ENCODE results near the gene CNTN1. TPM values are rescaled to one million over a fixed set of nuclear protein-coding genes. Genes with fewer than 3 reads are reported as not detected.

Gene CNTN1
- total and polyA plus RNA-seq, 7 donors: 0.10 to 1.4 (median 0.23) TPM

DNA sequence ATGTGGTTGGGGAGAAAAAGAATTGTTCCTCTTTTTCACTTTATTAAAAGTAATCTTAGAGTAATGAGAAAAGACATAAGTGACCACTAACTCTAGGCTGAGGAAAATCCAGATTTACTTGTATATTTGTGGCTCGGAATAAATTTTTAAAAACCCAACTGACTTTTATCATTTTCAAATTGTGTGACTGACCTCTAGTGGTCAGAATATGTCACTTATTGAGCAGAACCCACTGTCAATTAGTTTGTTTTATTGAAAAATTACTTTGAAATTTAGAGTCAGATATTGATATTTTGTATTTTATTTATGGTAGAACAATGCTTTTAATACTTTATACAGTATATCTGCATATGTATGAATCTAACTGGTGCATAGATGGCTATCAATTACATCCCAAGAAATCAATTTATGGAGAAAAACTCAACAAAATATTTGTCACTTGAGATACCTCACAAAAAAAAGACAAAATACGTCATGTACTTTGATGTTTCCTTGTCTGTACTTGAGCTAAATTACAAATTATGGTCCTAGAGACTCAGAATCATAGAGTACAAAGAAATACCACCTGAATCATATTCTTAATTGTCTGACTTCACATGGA, 229.4 kb downstream of the CNTN1 start:
- WGBS, 3 donors: 18 to 19% (median 19%) methylated on average over 2 of the region's 2 CpGs
- H3K4me3 ChIP-seq: no peak overlapping the region
- H3K9me3 ChIP-seq: no peaks in the 10 kb centered on the region
- H3K27ac ChIP-seq: no peak overlapping the region
- ATAC-seq (no peak), DNase-seq (no peak)
- H3K4me1 ChIP-seq: no peaks in the 10 kb centered on the region
- intact Hi-C loops (cut with DNase I): loop anchor here in 1 of 2 donors (5.0 kb wide), 1 partner anchor 299 kb away; no protein-coding TSS in a partner anchor
- H3K36me3 ChIP-seq (ENCODE audit: insufficient read depth in 1 of 2, low read depth in 1 of 2): no peaks in the 10 kb centered on the region
- TF ChIP-seq, protein P1, sequence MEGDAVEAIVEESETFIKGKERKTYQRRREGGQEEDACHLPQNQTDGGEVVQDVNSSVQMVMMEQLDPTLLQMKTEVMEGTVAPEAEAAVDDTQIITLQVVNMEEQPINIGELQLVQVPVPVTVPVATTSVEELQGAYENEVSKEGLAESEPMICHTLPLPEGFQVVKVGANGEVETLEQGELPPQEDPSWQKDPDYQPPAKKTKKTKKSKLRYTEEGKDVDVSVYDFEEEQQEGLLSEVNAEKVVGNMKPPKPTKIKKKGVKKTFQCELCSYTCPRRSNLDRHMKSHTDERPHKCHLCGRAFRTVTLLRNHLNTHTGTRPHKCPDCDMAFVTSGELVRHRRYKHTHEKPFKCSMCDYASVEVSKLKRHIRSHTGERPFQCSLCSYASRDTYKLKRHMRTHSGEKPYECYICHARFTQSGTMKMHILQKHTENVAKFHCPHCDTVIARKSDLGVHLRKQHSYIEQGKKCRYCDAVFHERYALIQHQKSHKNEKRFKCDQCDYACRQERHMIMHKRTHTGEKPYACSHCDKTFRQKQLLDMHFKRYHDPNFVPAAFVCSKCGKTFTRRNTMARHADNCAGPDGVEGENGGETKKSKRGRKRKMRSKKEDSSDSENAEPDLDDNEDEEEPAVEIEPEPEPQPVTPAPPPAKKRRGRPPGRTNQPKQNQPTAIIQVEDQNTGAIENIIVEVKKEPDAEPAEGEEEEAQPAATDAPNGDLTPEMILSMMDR (IDR thresholded peaks at IDR 0.05): peak; percentile 45
- H3K27me3 ChIP-seq (ENCODE audit: insufficient read depth in 3 of 3, low read length in 2 of 3): peaks cover 0 to 2% (median 0%) of the 10 kb centered on the region in 3 donors

DNA sequence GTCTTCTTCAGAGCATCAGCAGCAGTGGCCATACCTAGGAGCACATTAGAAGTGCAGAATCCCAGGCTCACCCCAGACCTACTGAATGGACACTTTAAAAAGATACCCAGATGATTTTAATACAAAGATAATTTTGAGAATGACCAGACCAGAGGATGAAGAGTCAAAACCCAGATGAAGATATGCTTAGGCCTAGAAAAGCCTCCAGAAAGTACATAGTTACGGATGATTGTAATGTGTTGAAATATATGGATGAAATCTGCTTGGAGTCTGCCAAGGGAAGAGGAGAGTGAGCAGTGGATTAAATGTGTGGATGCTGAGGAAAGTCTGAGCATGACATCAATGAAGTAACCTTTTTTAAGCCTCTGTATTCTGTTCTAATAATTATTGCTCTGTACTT, 245.7 kb downstream of the CNTN1 start:
- TF ChIP-seq, protein P1 (IDR thresholded peaks at IDR 0.05): no peak
- Histone ChIP-seq H3K9me3 (no peaks in the 10 kb centered on the region), H3K36me3 (ENCODE audit: insufficient read depth in 1 of 2, low read depth in 1 of 2) (no peaks in the 10 kb centered on the region), H3K4me1 (no peaks in the 10 kb centered on the region), H3K27me3 (ENCODE audit: insufficient read depth in 3 of 3, low read length in 2 of 3) (no peaks in the 10 kb centered on the region), H3K4me3 (no peak overlapping the region), H3K27ac (no peak overlapping the region)
- intact Hi-C loops (cut with DNase I): no loop called here
- DNase-seq (no peak), ATAC-seq (no peak)
- WGBS, 3 donors: 88 to 97% (median 88%) methylated on average over 1 of the region's 1 CpG

DNA sequence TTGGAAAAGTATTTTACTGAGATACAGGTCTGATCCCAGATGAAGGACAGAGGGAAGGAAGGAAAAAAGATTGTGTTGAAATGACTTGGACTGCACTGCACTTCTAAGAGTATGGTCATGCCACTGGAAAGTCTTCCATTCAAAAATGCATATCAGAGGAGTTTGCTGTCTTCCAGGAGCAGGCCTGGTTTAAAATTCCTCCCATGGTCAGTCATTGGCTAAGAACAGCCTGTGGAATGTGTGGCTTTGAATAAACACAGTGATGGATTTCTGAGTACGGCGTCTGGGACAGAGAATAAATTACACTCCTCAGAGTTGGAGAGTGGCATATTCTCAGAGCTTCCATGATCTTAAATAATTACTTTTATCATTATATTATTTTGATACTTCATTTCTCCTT, 250.1 kb downstream of the CNTN1 start:
- Histone ChIP-seq H3K27ac (no peak overlapping the region), H3K27me3 (ENCODE audit: insufficient read depth in 3 of 3, low read length in 2 of 3) (no peaks in the 10 kb centered on the region), H3K4me1 (no peaks in the 10 kb centered on the region), H3K36me3 (ENCODE audit: insufficient read depth in 1 of 2, low read depth in 1 of 2) (no peaks in the 10 kb centered on the region), H3K4me3 (no peak overlapping the region), H3K9me3 (no peaks in the 10 kb centered on the region)
- no peak for ATAC-seq
- TF ChIP-seq, protein P1 (IDR thresholded peaks at IDR 0.05): no peak
- WGBS, 3 donors: 30 to 37% (median 35%) methylated on average over 2 of the region's 2 CpGs
- intact Hi-C loops (cut with DNase I): loop anchor here in 1 of 2 donors (10.0 kb wide), 1 partner anchor 1082 kb away; no protein-coding TSS in a partner anchor
- no peak for DNase-seq

DNA sequence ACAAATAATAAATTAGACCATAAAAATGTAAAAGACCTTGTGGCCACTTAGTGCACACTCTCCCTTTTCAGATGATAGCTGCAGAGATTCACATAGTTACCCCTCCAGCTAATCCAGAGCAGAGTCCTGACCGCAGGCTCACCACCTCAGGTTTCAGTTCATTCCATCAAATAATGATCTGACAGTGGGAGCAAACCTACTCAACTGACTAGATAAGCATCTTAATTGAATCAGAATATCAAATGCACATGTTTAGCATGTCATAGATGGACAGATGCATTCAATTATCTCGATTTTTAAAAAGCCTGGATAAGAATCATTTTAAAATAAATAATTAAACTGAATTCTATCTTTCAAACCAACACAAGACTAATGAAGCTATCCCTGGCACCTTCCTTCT, 253.5 kb downstream of the CNTN1 start:
- Histone ChIP-seq H3K4me3 (no peak overlapping the region), H3K4me1 (no peaks in the 10 kb centered on the region), H3K27ac (no peak overlapping the region), H3K9me3 (no peaks in the 10 kb centered on the region), H3K27me3 (ENCODE audit: insufficient read depth in 3 of 3, low read length in 2 of 3) (no peaks in the 10 kb centered on the region), H3K36me3 (ENCODE audit: insufficient read depth in 1 of 2, low read depth in 1 of 2) (no peaks in the 10 kb centered on the region)
- intact Hi-C loops (cut with DNase I): loop anchor here (5.0 to 10.0 kb wide), 2 partner anchors 1077 to 1079 kb away; no protein-coding TSS in a partner anchor
- DNase-seq: no peak
- TF ChIP-seq, protein P1 (IDR thresholded peaks at IDR 0.05): no peak
- no peak for ATAC-seq
- 63 to 76% (median 63%) methylated on average over 2 of the region's 2 CpGs for WGBS, 3 donors
